Esophagus squamous epithelium (tissue), 5 donors: ENCODE measurements around the gene ZIC4. TPM values are rescaled to one million over a fixed set of nuclear protein-coding genes. Genes with fewer than 3 reads are reported as not detected.

ENCODE experiments used
- DNase-seq: peaks from one replicate; lab custom pipeline; 2025; lab: John Stamatoyannopoulos, UW
- H3K27ac ChIP-seq, 4 donors: fragments of 200-600 bp; sonication (generic); one replicate each; pipeline ENCODE4 v1.5.1; 2016 to 2019; ENCODE audit warnings: mild to moderate bottlenecking in 1 of 4
- H3K27me3 ChIP-seq, 4 donors: fragments of 200-600 bp; sonication (generic); 1 replicate in 3 of 4; 2 replicates in 1 of 4; pipeline versions ENCODE4 v1.5.1 to v1.6.0; 2017 to 2021; ENCODE audit warnings: antibody characterized with exemption in 1 of 4
- H3K36me3 ChIP-seq, 3 donors: fragments of 200-600 bp; sonication (generic); one replicate each; pipeline ENCODE4 v1.5.1; 2016 to 2019
- H3K4me1 ChIP-seq, 3 donors: fragments of 200-600 bp; sonication (generic); one replicate each; pipeline ENCODE4 v1.5.1; 2017 to 2019
- H3K4me3 ChIP-seq, 4 donors: fragments of 200-600 bp; sonication (generic); 1 replicate in 3 of 4; 2 replicates in 1 of 4; pipeline ENCODE4 v1.5.1; 2016 to 2019; ENCODE audit warnings: mild to moderate bottlenecking in 2 of 4, moderate library complexity in 1 of 4
- H3K9me3 ChIP-seq, 3 donors: fragments of 200-600 bp; sonication (generic); one replicate each; pipeline ENCODE4 v1.5.1; 2016 to 2019
- CTCF ChIP-seq, 6 experiments: fragments of 450-650 bp in 4 of 6; fragments of 200-600 bp in 2 of 6; sonication (generic) in 2 of 6; IDR thresholded peaks; one replicate each; pipeline ENCODE4 v1.5.1; 2016 to 2019; ENCODE audit warnings: antibody characterized with exemption in 6 of 6, mild to moderate bottlenecking in 4 of 6, moderate library complexity in 4 of 6
- POLR2A ChIP-seq, 4 donors: fragments of 450-650 bp; IDR thresholded peaks; one replicate each; pipeline ENCODE4 v1.6.1; 2017; ENCODE audit warnings: antibody characterized with exemption in 4 of 4, mild to moderate bottlenecking in 4 of 4, moderate library complexity in 3 of 4
- WGBS, 2 donors: methylation state at CpG; one replicate each; pipeline ENCODE4 v1.1.5; 2018; 5-methylcytosine and 5-hydroxymethylcytosine counted together
- intact Hi-C: fragments of 100-400 bp; cut with DNase I; formaldehyde crosslinking; loops from one replicate; pipeline ENCODE4 v1.15.0; 2022
- total RNA-seq, 4 donors: library from RNA; depleted of rRNA; stranded (reverse); fragments of >200 nt; gene quantifications; one replicate each; pipeline ENCODE4 v1.1.0, GENCODE V29; 2016
- donor health status: DM: yes; HTN: yes; CAD: no.

Gene ZIC4
- total RNA-seq, 4 donors from 2014 or later: not detected

DNA sequence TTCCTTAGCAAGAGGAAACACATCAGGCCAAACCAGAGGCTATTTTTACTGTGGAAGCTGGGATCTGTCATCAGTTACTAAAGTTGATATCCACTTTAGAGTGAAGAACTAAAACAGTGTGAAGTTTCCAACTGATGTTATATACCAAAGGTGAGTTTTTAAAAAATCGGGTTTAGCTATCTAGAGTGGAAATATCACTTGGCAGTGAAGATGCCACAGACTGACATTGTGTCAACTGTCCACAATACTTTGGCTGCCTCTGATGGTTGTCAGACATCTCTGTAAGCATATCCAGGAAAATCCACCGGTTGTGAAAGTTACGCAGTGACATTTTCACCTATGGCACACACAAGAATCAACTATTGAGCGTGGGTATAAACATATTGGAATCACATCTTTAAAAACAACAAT, 12.0 kb upstream of the ZIC4 start:
- Histone ChIP-seq H3K27me3 (peaks cover 18 to 100% (median 53%) of the 10 kb centered on the region in 4 donors), H3K4me3 (no peak overlapping the region), H3K27ac (no peak overlapping the region), H3K9me3 (peaks cover 0 to 11% (median 4%) of the 10 kb centered on the region in 3 donors), H3K36me3 (no peaks in the 10 kb centered on the region), H3K4me1 (peaks cover 0 to 39% (median 18%) of the 10 kb centered on the region in 3 donors)
- intact Hi-C loops: no loop called here
- 26 to 32% methylated on average over 4 of the region's 4 CpGs for WGBS, 2 donors
- no peak for DNase-seq
- TF ChIP-seq POLR2A (IDR thresholded peaks at IDR 0.05): no peak

GRCh38 chr3:147417551-147418295, 11.4 kb upstream of the ZIC4 start:
- no peak overlapping the region for H3K27ac ChIP-seq
- no peak overlapping the region for H3K4me3 ChIP-seq
- DNase-seq: no peak
- TF ChIP-seq CTCF (IDR thresholded peaks at IDR 0.05) (no peak), POLR2A (IDR thresholded peaks at IDR 0.05) (no peak)
- WGBS, 2 donors: 48 to 49% methylated on average over 7 of the region's 7 CpGs
- intact Hi-C loops: no loop called here
- H3K4me1 ChIP-seq: peaks cover 0 to 39% (median 24%) of the 10 kb centered on the region in 3 donors
- peaks cover 22 to 100% (median 53%) of the 10 kb centered on the region in 4 donors for H3K27me3 ChIP-seq
- peaks cover 0 to 16% (median 4%) of the 10 kb centered on the region in 3 donors for H3K9me3 ChIP-seq
- H3K36me3 ChIP-seq: no peaks in the 10 kb centered on the region

GRCh38 chr3:147416931-147417330, 10.6 kb upstream of the ZIC4 start:
- Histone ChIP-seq H3K4me1 (peaks cover 0 to 47% (median 28%) of the 10 kb centered on the region in 3 donors), H3K36me3 (no peaks in the 10 kb centered on the region), H3K27ac (no peak overlapping the region), H3K27me3 (peaks cover 21 to 100% (median 57%) of the 10 kb centered on the region in 4 donors), H3K9me3 (peaks cover 0 to 24% (median 9%) of the 10 kb centered on the region in 3 donors), H3K4me3 (no peak overlapping the region)
- TF ChIP-seq POLR2A (IDR thresholded peaks at IDR 0.05): no peak
- intact Hi-C loops: no loop called here
- DNase-seq: no peak
- 11 to 12% methylated on average over 1 of the region's 1 CpG for WGBS, 2 donors

GRCh38 chr3:147415874-147416273, 9.5 kb upstream of the ZIC4 start:
- H3K27ac ChIP-seq: no peak overlapping the region
- H3K4me3 ChIP-seq: no peak overlapping the region
- intact Hi-C loops: no loop called here
- DNase-seq: no peak
- no peak for TF ChIP-seq CTCF (IDR thresholded peaks at IDR 0.05)
- TF ChIP-seq POLR2A (IDR thresholded peaks at IDR 0.05): no peak
- 4 to 19% methylated on average over 2 of the region's 2 CpGs for WGBS, 2 donors
- H3K4me1 ChIP-seq: peaks cover 4 to 50% (median 31%) of the 10 kb centered on the region in 3 donors
- H3K36me3 ChIP-seq: no peaks in the 10 kb centered on the region
- H3K27me3 ChIP-seq: peaks cover 11 to 100% (median 52%) of the 10 kb centered on the region in 4 donors
- peaks cover 0 to 29% (median 9%) of the 10 kb centered on the region in 3 donors for H3K9me3 ChIP-seq

- intact Hi-C loops: no loop called here
- Histone ChIP-seq H3K4me3 (no peak overlapping the region), H3K27ac (no peak overlapping the region), H3K9me3 (peaks cover 0 to 33% (median 10%) of the 10 kb centered on the region in 3 donors), H3K4me1 (peaks cover 10 to 55% (median 37%) of the 10 kb centered on the region in 3 donors), H3K36me3 (no peaks in the 10 kb centered on the region), H3K27me3 (peaks cover 10 to 100% (median 52%) of the 10 kb centered on the region in 4 donors)
- TF ChIP-seq POLR2A (IDR thresholded peaks at IDR 0.05): no peak
- TF ChIP-seq CTCF (IDR thresholded peaks at IDR 0.05): no peak
- no peak for DNase-seq
- WGBS, 2 donors: 10 to 19% methylated on average over 5 to 6 of the region's 6 CpGs
Observed at GRCh38 chr3:147415286-147415685, 8.9 kb upstream of the ZIC4 start.
